ENCODE measurements around the gene AHNAK2.

AHNAK2 gene

DNA sequence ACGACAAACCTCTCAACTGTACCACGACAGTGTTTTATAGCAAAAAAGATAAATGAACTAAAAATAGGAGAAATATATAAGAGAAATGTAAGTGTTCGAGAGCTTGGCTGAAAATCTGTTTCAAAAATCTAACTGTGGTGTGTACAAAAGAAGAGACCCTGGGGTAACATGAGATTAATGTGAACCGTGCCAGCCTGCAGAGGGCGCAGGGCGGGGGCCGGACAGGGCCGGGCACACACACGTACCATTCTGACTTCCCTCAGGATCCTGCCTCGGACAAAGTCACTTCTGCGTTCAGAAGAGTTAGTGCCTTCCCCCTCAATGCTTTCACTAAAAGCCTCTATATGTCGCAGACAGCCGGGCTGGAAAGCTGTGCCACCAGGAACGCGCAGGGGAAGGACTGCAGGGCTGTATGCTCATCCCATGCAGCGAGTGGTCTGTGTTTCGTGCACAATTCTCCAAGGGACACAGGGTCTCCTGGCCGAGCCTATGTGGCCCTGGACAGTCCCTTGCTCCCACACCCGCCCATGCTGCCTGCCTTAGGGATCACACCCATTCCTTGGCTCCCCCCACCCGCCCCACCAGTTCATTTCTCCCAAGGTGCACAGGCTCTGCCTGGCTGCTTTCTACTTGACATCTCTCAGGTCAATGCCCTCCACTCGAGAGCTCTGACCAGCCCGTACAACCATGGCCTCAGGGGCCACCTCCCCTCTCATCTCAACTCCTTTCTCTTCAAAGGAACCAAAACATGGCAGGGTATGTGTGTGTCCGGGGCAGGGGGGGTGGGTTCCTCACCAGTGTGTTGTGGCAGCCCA lies 34.2 kb upstream of the AHNAK2 start:
- no peak for DNase-seq (ENCODE audit: low read depth in 2 of 2)

DNA sequence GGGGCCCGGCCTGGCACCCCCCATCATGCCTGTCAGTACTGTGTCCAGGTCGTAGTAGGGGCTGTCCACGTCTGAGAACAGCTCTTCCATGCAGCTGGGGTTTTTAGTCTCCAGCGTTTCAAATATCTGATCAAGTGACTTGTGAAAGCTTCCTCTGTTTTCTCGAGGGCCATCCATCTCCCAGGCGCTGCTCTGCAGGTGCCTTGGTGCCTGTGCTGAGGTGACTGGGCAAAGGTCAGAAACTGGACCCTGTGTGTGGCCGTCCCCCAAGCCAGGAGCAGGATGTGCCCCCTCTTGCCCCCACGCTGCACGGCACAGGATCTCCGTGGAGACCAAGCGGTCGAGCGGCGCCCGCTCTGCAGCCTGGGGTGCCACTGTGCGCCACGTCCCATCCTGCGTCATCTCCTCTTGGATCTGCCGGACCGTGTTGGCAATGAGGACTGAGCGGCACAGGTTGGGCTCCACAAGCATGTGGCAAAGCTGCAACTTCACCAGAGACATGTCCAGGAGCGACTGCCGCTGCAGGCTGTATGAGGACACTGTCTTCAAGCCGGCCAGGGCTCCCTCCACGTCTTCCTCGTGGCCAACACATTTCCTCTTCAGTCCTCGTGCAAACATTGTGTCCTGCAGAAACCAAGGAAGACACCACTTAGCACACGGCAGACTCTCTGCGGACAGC lies 33.3 kb upstream of the AHNAK2 start:
- no peak for DNase-seq (ENCODE audit: low read depth in 2 of 2)

DNA sequence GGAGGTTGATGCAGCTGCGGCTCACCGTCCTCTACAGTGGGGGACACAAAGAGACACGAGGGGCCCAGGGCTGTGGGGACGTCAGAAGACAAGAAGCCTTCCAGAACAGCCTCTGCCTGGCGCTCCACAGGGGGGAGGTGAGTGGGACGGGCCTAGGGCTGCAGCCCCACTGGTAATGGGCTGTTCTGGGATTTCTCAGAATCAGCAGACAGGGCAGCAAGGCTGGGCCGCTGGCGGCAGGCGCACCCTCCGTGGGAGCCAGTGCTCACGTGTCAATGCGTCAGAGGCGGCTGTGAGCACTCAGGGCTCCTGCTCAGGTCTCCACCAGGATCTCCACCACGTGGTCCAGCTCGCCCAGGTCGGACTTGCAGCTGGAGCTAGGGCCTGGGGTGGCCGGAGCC lies 32.7 kb upstream of the AHNAK2 start:
- no peak for DNase-seq (ENCODE audit: low read depth in 2 of 2)

GRCh38 chr14:105010106-105010505 lies 31.9 kb upstream of the AHNAK2 start:
- DNase-seq (ENCODE audit: low read depth in 2 of 2) = no peak

DNA sequence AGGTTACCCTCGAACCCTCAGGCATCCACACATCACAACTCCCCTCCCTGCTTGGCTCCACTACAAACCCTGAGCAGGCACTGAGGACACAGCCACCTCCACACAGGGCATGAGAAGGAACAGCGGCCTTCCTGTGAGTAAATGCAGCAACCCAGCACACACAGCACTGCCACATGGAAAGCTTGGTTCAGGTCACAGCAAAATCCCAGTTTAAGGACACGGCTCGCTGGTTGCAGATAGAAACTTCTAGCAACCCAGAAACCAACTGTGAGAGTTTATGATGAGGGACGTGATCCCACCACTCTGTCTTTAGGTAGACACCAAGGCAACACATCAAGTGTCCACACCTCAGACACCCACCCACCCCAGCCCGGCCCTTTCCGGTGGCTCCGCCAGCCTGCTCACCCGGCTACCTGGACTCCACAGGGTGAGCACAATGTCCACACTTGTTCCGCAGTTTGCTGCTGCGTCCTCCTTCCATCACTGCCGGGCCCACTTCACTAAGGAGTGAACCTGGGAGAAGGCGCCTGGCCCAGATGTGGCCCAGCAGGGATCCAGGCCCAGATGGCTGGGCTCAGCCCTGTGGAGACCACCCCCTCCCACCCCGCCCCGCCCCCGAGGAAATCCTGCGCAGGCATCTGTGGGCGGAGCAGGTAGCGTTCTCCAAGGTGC lies 29.6 kb upstream of the AHNAK2 start:
- DNase-seq (ENCODE audit: low read depth in 2 of 2) = no peak

DNA sequence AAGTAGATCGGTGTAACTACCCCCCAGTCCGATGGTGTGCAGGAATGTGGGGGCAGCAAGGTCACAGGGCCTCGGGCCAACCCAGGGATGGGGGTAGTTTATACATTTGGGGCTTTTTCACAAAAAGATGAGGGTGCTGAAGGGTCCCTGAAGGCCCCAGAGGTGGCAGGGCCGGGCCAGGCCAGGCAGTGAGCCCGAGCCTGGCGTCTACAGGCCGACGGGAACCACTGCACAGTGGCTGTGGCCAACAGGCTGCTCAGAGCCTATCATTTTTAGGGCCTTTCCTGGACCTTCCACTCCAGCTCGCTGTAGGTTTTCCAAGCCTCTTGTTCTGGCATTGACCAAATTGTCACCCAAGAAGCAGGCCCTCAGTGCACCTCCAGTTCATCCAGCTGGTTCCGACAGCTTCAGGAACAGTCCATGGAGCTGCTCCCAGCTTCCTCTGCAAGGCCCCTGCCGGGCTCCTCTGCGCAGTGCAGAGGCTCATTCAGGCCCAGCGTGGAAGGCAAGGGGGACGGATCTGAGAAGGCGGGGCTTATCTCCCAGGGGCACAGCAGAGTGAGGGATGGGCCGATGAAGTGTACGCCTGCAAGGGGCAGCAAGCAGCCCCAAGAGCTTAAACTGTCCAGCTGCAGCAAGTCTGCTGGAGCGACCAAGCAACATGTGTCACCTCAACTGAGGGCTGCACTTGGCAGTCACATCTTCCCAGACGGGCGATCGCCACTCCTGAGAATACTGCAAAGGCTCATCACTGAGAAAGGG lies 28.8 kb upstream of the AHNAK2 start:
- no peak for DNase-seq (ENCODE audit: low read depth in 2 of 2)

DNA sequence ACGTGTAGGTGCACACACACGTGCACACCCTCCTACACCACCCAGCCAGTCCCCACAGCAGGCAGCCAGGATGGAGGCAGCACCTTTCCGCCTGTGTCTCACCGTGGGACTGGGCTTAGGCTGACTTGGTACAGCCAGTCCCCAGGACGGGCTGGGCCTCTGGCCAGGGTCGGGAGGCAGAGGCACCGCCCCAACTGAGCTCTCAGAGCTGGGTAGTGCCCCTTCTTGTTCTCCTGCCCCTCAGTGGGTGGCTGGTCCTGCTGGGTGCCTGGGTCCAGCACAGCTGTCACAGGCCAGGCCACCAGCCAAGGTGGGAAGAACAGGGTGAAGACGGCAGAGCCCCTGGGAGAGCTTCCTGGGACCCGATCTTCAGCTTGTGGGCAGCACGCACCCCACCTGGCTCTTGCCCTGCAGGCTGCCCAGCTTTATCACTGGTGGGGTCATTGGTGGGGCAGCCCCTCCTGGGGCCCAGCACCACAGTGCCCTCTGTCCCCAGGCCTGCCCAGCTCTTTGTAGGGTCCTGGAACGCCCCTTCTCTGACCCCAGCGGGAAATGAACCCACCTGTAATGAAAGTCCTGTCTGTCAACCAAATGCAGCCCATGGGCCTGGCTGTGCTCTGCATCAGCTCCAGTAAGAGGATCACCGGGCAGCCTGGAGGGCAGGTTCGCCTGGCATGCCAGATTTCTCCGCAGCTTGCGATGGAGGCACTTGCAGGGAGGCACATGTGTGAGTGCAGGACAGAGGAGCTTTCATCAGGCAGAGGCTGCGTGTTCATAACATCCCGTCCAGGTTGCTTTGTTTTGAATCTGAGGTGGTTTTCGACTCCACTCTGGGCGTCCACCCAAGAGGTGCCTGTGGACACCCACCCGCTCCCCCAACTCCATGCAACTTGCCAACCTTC lies 28.0 kb upstream of the AHNAK2 start:
- no peak for DNase-seq (ENCODE audit: low read depth in 2 of 2)

DNA sequence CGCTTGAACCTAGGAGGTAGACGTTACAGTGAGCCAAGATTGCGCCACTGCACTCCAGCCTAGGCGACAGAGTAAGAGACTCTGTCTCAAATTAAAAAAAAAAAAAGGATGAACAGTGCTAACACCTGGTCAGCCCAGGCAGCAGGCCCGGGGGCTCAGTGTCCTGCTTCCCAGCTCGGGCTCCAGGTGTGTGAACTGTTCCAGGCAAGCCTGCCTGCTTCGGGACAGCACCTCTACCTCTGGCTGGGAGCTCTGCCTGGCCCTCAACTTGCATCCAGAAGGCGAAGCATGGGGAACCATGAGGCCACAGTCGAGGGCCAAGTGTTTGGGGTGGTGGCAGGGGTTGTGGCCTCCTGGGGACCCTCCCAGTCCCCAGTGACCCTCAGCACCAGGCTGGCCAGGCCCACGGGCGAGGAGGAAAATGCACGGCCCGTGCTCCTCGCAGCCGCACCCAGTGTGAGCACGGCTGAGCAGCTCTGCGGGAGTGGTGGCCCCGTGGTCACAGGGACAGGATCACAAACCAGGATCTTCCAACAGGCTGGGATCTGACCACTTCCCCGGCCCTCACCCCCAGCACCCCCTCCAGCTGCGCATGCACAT lies 27.3 kb upstream of the AHNAK2 start:
- DNase-seq (ENCODE audit: low read depth in 2 of 2) = no peak

DNA sequence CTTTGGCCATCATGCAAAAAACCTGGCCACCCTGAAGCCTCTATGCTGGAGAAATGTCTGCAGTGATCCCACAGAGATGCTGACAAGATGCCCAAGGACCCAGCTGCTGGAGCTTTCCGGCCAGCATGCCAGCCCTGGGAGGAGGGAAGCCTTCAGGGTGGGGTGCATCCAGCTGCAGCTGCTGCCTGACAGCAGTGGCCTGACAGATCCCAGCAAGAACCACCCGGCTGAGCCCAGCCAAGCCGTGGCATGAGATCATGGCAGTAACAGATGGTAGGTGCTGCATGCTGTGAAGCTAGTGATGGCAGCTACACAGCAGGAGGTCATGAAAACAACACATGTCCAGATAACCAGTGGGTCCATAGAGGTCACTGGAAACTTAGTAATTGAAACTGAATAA lies 21.2 kb upstream of the AHNAK2 start:
- DNase-seq (ENCODE audit: low read depth in 2 of 2) = no peak

- no peak for DNase-seq (ENCODE audit: low read depth in 2 of 2)
Observed at GRCh38 chr14:104998801-104999200, 20.6 kb upstream of the AHNAK2 start.

DNA sequence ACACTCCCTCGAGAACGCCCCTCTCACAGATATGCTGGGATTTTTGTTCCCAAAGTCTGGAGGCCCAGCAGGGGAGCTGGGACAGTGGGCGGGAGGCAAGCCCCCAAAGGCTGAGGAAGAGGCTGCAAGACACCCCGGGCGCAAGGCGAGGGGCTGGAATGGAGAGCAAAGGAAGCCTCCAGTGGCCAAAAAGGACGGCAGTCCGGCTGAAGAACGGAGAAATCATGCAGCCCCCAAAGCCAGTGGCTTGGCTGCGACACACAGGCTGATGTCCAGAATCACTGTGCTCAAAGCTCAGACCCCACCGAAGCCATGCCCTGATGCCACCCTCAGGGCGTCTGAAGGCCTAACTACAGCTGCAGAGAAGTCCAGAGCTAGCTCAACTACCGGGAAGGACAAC lies 18.3 kb upstream of the AHNAK2 start:
- DNase-seq (ENCODE audit: low read depth in 2 of 2) = no peak

DNA sequence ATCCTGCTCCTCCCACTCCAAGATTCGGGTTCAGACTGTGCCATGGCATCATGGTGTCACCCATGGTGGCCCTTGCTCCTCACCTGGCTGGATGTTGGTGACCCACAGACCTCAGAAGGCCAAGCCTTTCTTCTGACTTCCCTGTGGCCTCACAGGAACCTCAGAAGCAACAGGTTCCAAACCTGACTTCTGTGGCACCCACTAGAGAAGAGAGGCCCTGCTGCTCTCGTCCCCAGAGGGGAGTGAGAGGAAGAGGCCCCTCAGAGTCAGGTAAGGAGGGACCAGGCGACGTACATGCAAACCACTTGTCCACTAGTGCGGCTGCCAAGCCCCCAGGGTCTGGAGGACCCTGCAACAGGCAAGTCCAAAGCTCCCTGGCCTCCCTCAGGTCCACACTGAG lies 17.9 kb upstream of the AHNAK2 start:
- DNase-seq (ENCODE audit: low read depth in 2 of 2) = no peak

- no peak for DNase-seq (ENCODE audit: low read depth in 2 of 2)
Observed at GRCh38 chr14:104994978-104995377, 16.8 kb upstream of the AHNAK2 start.

GRCh38 chr14:104993808-104994591 lies 15.8 kb upstream of the AHNAK2 start:
- no peak for DNase-seq (ENCODE audit: low read depth in 2 of 2)

GRCh38 chr14:104993306-104993705 lies 15.1 kb upstream of the AHNAK2 start:
- DNase-seq (ENCODE audit: low read depth in 2 of 2) = no peak

DNA sequence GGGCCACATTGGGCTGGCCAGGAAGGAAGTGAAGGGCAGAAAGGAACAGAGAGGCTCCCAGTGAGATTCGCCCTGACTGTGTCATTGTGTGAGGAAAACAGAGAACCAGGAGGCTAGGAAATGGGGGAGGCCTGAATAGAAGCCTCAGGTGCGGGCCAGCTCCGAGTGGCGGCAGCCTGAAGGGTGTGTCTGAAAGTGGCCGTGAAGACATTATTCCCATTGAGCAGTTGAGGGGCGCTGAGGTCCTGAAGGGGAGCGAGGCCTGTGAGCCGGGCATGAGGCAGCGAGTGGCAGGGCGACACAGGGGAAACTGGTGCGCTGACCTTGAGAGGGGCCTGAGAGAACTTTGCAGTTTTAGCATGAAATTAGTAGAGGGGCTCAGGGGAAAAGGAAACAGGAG lies 14.3 kb upstream of the AHNAK2 start:
- DNase-seq (ENCODE audit: low read depth in 2 of 2) = no peak

DNA sequence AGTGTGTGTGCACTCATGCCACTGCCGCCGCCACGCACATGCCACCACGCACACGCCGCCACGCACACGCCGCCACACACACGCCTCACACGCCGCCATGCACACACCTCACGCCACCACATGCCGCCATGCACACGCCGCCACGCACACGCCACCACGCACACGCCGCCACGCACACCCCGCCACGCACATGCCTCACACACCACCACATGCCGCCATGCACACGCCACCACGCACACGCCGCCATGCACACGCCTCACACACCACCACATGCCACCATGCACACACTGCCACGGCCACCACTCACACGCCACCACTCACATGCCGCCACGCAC lies 13.7 kb upstream of the AHNAK2 start:
- no peak for DNase-seq (ENCODE audit: low read depth in 2 of 2)

DNA sequence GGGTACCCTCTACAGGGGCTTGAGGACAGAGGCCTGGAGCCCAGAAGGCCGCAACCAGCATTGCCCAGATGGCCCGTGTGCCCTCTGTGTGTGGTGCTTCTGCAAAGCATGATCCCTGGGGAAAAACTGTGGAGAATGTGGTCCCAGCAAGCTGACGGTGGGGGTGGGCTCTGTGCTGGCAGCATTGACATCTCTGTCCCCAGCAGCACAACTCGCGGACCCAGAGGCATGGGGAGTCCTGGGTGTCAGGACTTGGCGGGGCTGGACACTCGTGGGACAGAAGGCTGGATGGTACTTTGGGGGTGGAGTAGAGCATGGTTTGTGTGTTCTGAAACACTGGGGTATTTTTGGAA lies 11.8 kb upstream of the AHNAK2 start:
- DNase-seq (ENCODE audit: low read depth in 2 of 2) = no peak

- DNase-seq (ENCODE audit: low read depth in 2 of 2) = no peak
Observed at GRCh38 chr14:104989236-104989950, 11.2 kb upstream of the AHNAK2 start.

Measured in stimulated activated CD8-positive, alpha-beta memory T cell treated with anti-CD3 and anti-CD28 coated beads, Interleukin-15, amount 100 ng/mL, for 4 hours (primary cell).